ENCODE measurements around the gene DCAKD. TPM values are rescaled to one million over a fixed set of nuclear protein-coding genes. Genes with fewer than 3 reads are reported as not detected.

The DCAKD gene
- polyA plus RNA-seq, 1 experiment: 44.2 TPM

- H3K4me3 ChIP-seq (ENCODE audit: low read depth, low read length): no peak overlapping the region
- POLR2A ChIA-PET: no interaction called here
- H3K36me3 ChIP-seq (ENCODE audit: control insufficient read depth, insufficient read depth, low read length): peaks cover 8% of the 10 kb centered on the region
- H3K27me3 ChIP-seq (ENCODE audit: control insufficient read depth, insufficient read depth, low read length): no peaks in the 10 kb centered on the region
- no peak for DNase-seq (ENCODE audit: low read depth)
- no peak for TF ChIP-seq CTCF (IDR thresholded peaks at IDR 0.05; ENCODE audit: insufficient read depth, low read depth, low read length)
- CTCF ChIA-PET: interaction anchor here (0.7 to 9.0 kb wide), 32 partner anchors 9 to 250 kb away, joined by 3 to 259 read pairs (median 6); partner anchors contain the start of genes EFTUD2, GFAP and PLCD3
Observed at GRCh38 chr17:45022655-45023339, 28.6 kb downstream of the DCAKD start.

GRCh38 chr17:45022288-45022648, 29.2 kb downstream of the DCAKD start:
- Histone ChIP-seq H3K4me3 (ENCODE audit: low read depth, low read length) (no peak overlapping the region), H3K27me3 (ENCODE audit: control insufficient read depth, insufficient read depth, low read length) (no peaks in the 10 kb centered on the region), H3K36me3 (ENCODE audit: control insufficient read depth, insufficient read depth, low read length) (peaks cover 8% of the 10 kb centered on the region)
- CTCF ChIA-PET: interaction anchor here (0.7 to 9.0 kb wide), 36 partner anchors 9 to 250 kb away, joined by 3 to 259 read pairs (median 5); partner anchors contain the start of genes ACBD4, EFTUD2, GFAP and PLCD3
- no peak for TF ChIP-seq CTCF (IDR thresholded peaks at IDR 0.05; ENCODE audit: insufficient read depth, low read depth, low read length)
- POLR2A ChIA-PET: no interaction called here
- DNase-seq (ENCODE audit: low read depth): no peak

GRCh38 chr17:45021607-45022287, 29.7 kb downstream of the DCAKD start:
- peak overlapping the region; percentile 26 for H3K4me3 ChIP-seq (ENCODE audit: low read depth, low read length)
- H3K27me3 ChIP-seq (ENCODE audit: control insufficient read depth, insufficient read depth, low read length): no peaks in the 10 kb centered on the region
- CTCF ChIA-PET: interaction anchor here (0.6 to 9.0 kb wide), 45 partner anchors 8 to 249 kb away, joined by 3 to 259 read pairs (median 4); partner anchors contain the start of genes ACBD4, EFTUD2, GFAP and PLCD3
- peak; percentile 56 for TF ChIP-seq CTCF (IDR thresholded peaks at IDR 0.05; ENCODE audit: insufficient read depth, low read depth, low read length)
- POLR2A ChIA-PET: no interaction called here
- DNase-seq (ENCODE audit: low read depth): no peak
- H3K36me3 ChIP-seq (ENCODE audit: control insufficient read depth, insufficient read depth, low read length): peaks cover 8% of the 10 kb centered on the region

GRCh38 chr17:45020354-45021138, 30.9 kb downstream of the DCAKD start:
- Histone ChIP-seq H3K36me3 (ENCODE audit: control insufficient read depth, insufficient read depth, low read length) (peaks cover 6% of the 10 kb centered on the region), H3K4me3 (ENCODE audit: low read depth, low read length) (no peak overlapping the region), H3K27me3 (ENCODE audit: control insufficient read depth, insufficient read depth, low read length) (no peaks in the 10 kb centered on the region)
- ChIA-PET CTCF (interaction anchor here (0.6 to 9.0 kb wide), 27 partner anchors 11 to 245 kb away, joined by 3 to 259 read pairs (median 5); partner anchors contain the start of genes EFTUD2 and GFAP), POLR2A (interaction anchor here (1.0 kb wide), 1 partner anchor 41 kb away, joined by 3 read pairs; the partner anchor contains the start of gene NMT1)
- no peak for TF ChIP-seq CTCF (IDR thresholded peaks at IDR 0.05; ENCODE audit: insufficient read depth, low read depth, low read length)
- no peak for DNase-seq (ENCODE audit: low read depth)
